GM23338 (cell line): ENCODE data around the gene BATF3. TPM values are rescaled to one million over a fixed set of nuclear protein-coding genes. Genes with fewer than 3 reads are reported as not detected.

Experiments used
- ATAC-seq: fragments of 200-7000 bp; cut with Tn5 transposase; 3 replicates; pipeline ENCODE4 v1.9.1; 2020
- DNase-seq: peaks from one replicate; pipeline ENCODE4 v3.0.0-alpha.2; 2015; ENCODE audit warnings: low spot score
- H2AFZ ChIP-seq: fragments of 200-600 bp; sonication (generic); 2 replicates; pipeline ENCODE4 v1.8.0; 2016; ENCODE audit warnings: antibody characterized with exemption, mild to moderate bottlenecking, moderate library complexity
- H3F3A ChIP-seq: fragments of 200-600 bp; sonication (generic); replicated peaks from 2 replicates; pipeline ENCODE4 v1.8.0; 2017; ENCODE audit warnings: antibody characterized with exemption, mixed run types, low read depth
- H3K27ac ChIP-seq: fragments of 200-600 bp; sonication (generic); 2 replicates; pipeline ENCODE4 v1.6.1; 2016; ENCODE audit warnings: low read depth
- H3K27me3 ChIP-seq: fragments of 200-600 bp; sonication (generic); 2 replicates; pipeline ENCODE4 v1.8.0; 2016; ENCODE audit warnings: mild to moderate bottlenecking, mixed run types, moderate library complexity; ENCODE audit not compliant: insufficient read depth
- H3K36me3 ChIP-seq: fragments of 200-600 bp; sonication (generic); 2 replicates; pipeline ENCODE4 v1.8.0; 2016; ENCODE audit warnings: mild to moderate bottlenecking; ENCODE audit not compliant: insufficient read depth
- H3K4me1 ChIP-seq: fragments of 200-600 bp; sonication (generic); 2 replicates; pipeline ENCODE4 v1.8.0; 2016; ENCODE audit warnings: mild to moderate bottlenecking, moderate library complexity; ENCODE audit not compliant: insufficient read depth
- H3K4me2 ChIP-seq: fragments of 200-600 bp; sonication (generic); 2 replicates; pipeline ENCODE4 v1.7.1; 2017; ENCODE audit warnings: mixed run types
- H3K4me3 ChIP-seq: fragments of 200-600 bp; sonication (generic); 2 replicates; pipeline ENCODE4 v1.6.1; 2016; ENCODE audit warnings: mixed run types
- H3K79me2 ChIP-seq: fragments of 200-600 bp; sonication (generic); replicated peaks from 2 replicates; pipeline ENCODE4 v1.8.0; 2017; ENCODE audit warnings: mild to moderate bottlenecking; ENCODE audit not compliant: insufficient read depth
- H3K9me2 ChIP-seq: fragments of 200-600 bp; sonication (generic); 2 replicates; pipeline ENCODE4 v1.8.0; 2017; ENCODE audit not compliant: insufficient read depth
- H4K20me1 ChIP-seq: fragments of 200-600 bp; sonication (generic); replicated peaks from 2 replicates; pipeline ENCODE4 v1.8.0; 2017; ENCODE audit warnings: mild to moderate bottlenecking; ENCODE audit not compliant: insufficient read depth
- H3K27ac Mint-ChIP-seq: 2 replicates; pipeline ENCODE4 v1.8.0; 2020; ENCODE audit warnings: inconsistent platforms, mild to moderate bottlenecking, moderate library complexity, mixed read lengths
- H3K27me3 Mint-ChIP-seq: 3 replicates; pipeline ENCODE4 v1.8.0; 2022; ENCODE audit warnings: low read depth, mild to moderate bottlenecking, moderate library complexity, mixed read lengths, inconsistent platforms; ENCODE audit not compliant: insufficient read depth, poor library complexity
- H3K36me3 Mint-ChIP-seq: 3 replicates; pipeline ENCODE4 v1.8.0; 2021; ENCODE audit warnings: low read depth, mild to moderate bottlenecking, inconsistent platforms, moderate library complexity, mixed read lengths
- H3K4me1 Mint-ChIP-seq: 3 replicates; pipeline ENCODE4 v1.8.0; 2020; ENCODE audit warnings: mild to moderate bottlenecking, inconsistent platforms, mixed read lengths
- H3K4me3 Mint-ChIP-seq: 3 replicates; pipeline ENCODE4 v1.8.0; 2021; ENCODE audit warnings: moderate library complexity, mild to moderate bottlenecking, inconsistent platforms, mixed read lengths
- H3K9me3 Mint-ChIP-seq: 3 replicates; pipeline ENCODE4 v1.8.0; 2020; ENCODE audit warnings: moderate library complexity, mild to moderate bottlenecking, inconsistent platforms, mixed read lengths
- CREB1 ChIP-seq: fragments of 250-450 bp; sonication (Bioruptor Pico); IDR thresholded peaks from 2 replicates; pipeline ENCODE4 v1.5.0; 2020; ENCODE audit warnings: low read depth, mild to moderate bottlenecking, moderate library complexity
- ETS1 ChIP-seq: IDR thresholded peaks from 2 replicates; pipeline ENCODE4 v1.6.1; 2016; ENCODE audit warnings: antibody characterized with exemption
- EZH2 ChIP-seq: fragments of 200-600 bp; sonication (generic); IDR thresholded peaks from one replicate; pipeline ENCODE4 v1.8.0; 2017; ENCODE audit warnings: antibody characterized with exemption, mild to moderate bottlenecking, low read depth; ENCODE audit not compliant: unreplicated experiment
- EZH2phosphoT487 ChIP-seq: fragments of 200-600 bp; sonication (generic); IDR thresholded peaks from one replicate; pipeline ENCODE4 v1.8.1; 2018; ENCODE audit warnings: antibody characterized with exemption; ENCODE audit not compliant: unreplicated experiment
- JUNB ChIP-seq: IDR thresholded peaks from one replicate; pipeline ENCODE4 v1.6.1; 2016; ENCODE audit warnings: antibody characterized with exemption; ENCODE audit not compliant: unreplicated experiment
- NANOG ChIP-seq: IDR thresholded peaks from 2 replicates; pipeline ENCODE4 v1.6.1; 2016; ENCODE audit warnings: antibody characterized with exemption, borderline replicate concordance
- POLR2AphosphoS5 ChIP-seq: IDR thresholded peaks from 2 replicates; pipeline ENCODE4 v1.6.1; 2016; ENCODE audit warnings: antibody characterized with exemption, low read depth
- REST ChIP-seq: IDR thresholded peaks from one replicate; pipeline ENCODE4 v1.6.1; 2018; ENCODE audit warnings: antibody characterized with exemption; ENCODE audit not compliant: unreplicated experiment
- STAT1 ChIP-seq: IDR thresholded peaks from one replicate; pipeline ENCODE4 v1.6.1; 2016; ENCODE audit warnings: antibody characterized with exemption; ENCODE audit not compliant: unreplicated experiment
- ZNF114 ChIP-seq: fragments of 250-450 bp; sonication (Bioruptor Pico); IDR thresholded peaks from 2 replicates; pipeline ENCODE4 v1.5.0; 2020; ENCODE audit warnings: mild to moderate bottlenecking, moderate library complexity
- ZNF331 ChIP-seq: fragments of 250-450 bp; sonication (Bioruptor Pico); IDR thresholded peaks from 2 replicates; pipeline ENCODE4 v1.5.0; 2020; ENCODE audit warnings: low read depth, mild to moderate bottlenecking, moderate library complexity
- polyA plus RNA-seq: library from polyadenylated mRNA; unstranded; fragments of >200 nt; fragmentation: Nextera tagmentation; extraction: Ambion mirVana; gene quantifications from 2 replicates; pipeline ENCODE4 v1.2.1, GENCODE V29; 2016
- total RNA-seq: library from RNA; depleted of rRNA; stranded (reverse); fragments of >200 nt; shearing (Covaris generic); gene quantifications from 2 replicates; pipeline ENCODE4 v1.2.3, GENCODE V29; 2014
- TF ChIP-seq, protein P1 (sequence below): fragments of 250-450 bp; sonication (Bioruptor Pico); IDR thresholded peaks from 2 replicates; pipeline ENCODE4 v1.5.0; 2020; ENCODE audit warnings: mild to moderate bottlenecking, moderate library complexity
- TF ChIP-seq, protein P2 (sequence below), 2 experiments: fragments of 200-600 bp in 1 of 2; sonication (generic) in 1 of 2; conservative IDR thresholded peaks; 2 replicates each; pipeline versions ENCODE4 v1.5.1 to v1.6.1; 2016 to 2017; ENCODE audit warnings: antibody characterized with exemption in 2 of 2, low read depth in 2 of 2, mild to moderate bottlenecking in 2 of 2, moderate library complexity in 1 of 2

BATF3 gene
- total and polyA plus RNA-seq, 2 experiments from 2014 or later = 3.6 to 7.8 TPM

- DNase-seq (no peak), ATAC-seq (no peak)
Observed at GRCh38 chr1:212737559-212737958, 37.9 kb upstream of the BATF3 start.

More at GRCh38 chr1:212737559-212737958, 37.9 kb upstream of the BATF3 start:
- no peaks in the 10 kb centered on the region for H3F3A ChIP-seq
- H3K36me3 ChIP-seq = no peaks in the 10 kb centered on the region
- H3K9me2 ChIP-seq = no peaks in the 10 kb centered on the region
- H3K79me2 ChIP-seq = 0 out of 2 replicates have a peak, but pooled peaks cover 9% of the 10 kb centered on the region
- H3K27ac ChIP-seq = no peak overlapping the region
- no peaks in the 10 kb centered on the region for H3K4me1 Mint-ChIP-seq
- no peaks in the 10 kb centered on the region for H3K27me3 ChIP-seq
- no peak overlapping the region for H3K4me2 ChIP-seq
- no peak overlapping the region for H3K27ac Mint-ChIP-seq
- peaks cover 16% of the 10 kb centered on the region for H3K36me3 Mint-ChIP-seq
- no peaks in the 10 kb centered on the region for H3K27me3 Mint-ChIP-seq
- H3K9me3 Mint-ChIP-seq = no peaks in the 10 kb centered on the region
- H4K20me1 ChIP-seq = peaks cover 8% of the 10 kb centered on the region
- no peak overlapping the region for H3K4me3 ChIP-seq
- H3K4me3 Mint-ChIP-seq = no peak overlapping the region
- no peak overlapping the region for H2AFZ ChIP-seq
- TF ChIP-seq ZNF331 (CRISPR knock-in tag) (no peak), CREB1 (CRISPR knock-in tag) (no peak), ZNF114 (no peak), STAT1 (no peak), JUNB (no peak), REST (no peak), EZH2 (no peak), POLR2AphosphoS5 (no peak), EZH2phosphoT487 (no peak), ETS1 (no peak), NANOG (no peak)
- TF ChIP-seq, protein P1, sequence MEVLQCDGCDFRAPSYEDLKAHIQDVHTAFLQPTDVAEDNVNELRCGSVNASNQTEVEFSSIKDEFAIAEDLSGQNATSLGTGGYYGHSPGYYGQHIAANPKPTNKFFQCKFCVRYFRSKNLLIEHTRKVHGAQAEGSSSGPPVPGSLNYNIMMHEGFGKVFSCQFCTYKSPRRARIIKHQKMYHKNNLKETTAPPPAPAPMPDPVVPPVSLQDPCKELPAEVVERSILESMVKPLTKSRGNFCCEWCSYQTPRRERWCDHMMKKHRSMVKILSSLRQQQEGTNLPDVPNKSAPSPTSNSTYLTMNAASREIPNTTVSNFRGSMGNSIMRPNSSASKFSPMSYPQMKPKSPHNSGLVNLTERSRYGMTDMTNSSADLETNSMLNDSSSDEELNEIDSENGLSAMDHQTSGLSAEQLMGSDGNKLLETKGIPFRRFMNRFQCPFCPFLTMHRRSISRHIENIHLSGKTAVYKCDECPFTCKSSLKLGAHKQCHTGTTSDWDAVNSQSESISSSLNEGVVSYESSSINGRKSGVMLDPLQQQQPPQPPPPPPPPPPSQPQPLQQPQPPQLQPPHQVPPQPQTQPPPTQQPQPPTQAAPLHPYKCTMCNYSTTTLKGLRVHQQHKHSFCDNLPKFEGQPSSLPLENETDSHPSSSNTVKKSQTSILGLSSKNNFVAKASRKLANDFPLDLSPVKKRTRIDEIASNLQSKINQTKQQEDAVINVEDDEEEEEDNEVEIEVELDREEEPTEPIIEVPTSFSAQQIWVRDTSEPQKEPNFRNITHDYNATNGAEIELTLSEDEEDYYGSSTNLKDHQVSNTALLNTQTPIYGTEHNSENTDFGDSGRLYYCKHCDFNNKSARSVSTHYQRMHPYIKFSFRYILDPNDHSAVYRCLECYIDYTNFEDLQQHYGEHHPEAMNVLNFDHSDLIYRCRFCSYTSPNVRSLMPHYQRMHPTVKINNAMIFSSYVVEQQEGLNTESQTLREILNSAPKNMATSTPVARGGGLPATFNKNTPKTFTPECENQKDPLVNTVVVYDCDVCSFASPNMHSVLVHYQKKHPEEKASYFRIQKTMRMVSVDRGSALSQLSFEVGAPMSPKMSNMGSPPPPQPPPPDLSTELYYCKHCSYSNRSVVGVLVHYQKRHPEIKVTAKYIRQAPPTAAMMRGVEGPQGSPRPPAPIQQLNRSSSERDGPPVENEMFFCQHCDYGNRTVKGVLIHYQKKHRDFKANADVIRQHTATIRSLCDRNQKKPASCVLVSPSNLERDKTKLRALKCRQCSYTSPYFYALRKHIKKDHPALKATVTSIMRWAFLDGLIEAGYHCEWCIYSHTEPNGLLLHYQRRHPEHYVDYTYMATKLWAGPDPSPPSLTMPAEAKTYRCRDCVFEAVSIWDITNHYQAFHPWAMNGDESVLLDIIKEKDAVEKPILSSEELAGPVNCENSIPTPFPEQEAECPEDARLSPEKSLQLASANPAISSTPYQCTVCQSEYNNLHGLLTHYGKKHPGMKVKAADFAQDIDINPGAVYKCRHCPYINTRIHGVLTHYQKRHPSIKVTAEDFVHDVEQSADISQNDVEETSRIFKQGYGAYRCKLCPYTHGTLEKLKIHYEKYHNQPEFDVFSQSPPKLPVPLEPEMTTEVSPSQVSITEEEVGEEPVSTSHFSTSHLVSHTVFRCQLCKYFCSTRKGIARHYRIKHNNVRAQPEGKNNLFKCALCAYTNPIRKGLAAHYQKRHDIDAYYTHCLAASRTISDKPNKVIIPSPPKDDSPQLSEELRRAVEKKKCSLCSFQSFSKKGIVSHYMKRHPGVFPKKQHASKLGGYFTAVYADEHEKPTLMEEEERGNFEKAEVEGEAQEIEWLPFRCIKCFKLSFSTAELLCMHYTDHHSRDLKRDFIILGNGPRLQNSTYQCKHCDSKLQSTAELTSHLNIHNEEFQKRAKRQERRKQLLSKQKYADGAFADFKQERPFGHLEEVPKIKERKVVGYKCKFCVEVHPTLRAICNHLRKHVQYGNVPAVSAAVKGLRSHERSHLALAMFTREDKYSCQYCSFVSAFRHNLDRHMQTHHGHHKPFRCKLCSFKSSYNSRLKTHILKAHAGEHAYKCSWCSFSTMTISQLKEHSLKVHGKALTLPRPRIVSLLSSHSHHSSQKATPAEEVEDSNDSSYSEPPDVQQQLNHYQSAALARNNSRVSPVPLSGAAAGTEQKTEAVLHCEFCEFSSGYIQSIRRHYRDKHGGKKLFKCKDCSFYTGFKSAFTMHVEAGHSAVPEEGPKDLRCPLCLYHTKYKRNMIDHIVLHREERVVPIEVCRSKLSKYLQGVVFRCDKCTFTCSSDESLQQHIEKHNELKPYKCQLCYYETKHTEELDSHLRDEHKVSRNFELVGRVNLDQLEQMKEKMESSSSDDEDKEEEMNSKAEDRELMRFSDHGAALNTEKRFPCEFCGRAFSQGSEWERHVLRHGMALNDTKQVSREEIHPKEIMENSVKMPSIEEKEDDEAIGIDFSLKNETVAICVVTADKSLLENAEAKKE (CRISPR knock-in tag) = no peak
- TF ChIP-seq, protein P2, sequence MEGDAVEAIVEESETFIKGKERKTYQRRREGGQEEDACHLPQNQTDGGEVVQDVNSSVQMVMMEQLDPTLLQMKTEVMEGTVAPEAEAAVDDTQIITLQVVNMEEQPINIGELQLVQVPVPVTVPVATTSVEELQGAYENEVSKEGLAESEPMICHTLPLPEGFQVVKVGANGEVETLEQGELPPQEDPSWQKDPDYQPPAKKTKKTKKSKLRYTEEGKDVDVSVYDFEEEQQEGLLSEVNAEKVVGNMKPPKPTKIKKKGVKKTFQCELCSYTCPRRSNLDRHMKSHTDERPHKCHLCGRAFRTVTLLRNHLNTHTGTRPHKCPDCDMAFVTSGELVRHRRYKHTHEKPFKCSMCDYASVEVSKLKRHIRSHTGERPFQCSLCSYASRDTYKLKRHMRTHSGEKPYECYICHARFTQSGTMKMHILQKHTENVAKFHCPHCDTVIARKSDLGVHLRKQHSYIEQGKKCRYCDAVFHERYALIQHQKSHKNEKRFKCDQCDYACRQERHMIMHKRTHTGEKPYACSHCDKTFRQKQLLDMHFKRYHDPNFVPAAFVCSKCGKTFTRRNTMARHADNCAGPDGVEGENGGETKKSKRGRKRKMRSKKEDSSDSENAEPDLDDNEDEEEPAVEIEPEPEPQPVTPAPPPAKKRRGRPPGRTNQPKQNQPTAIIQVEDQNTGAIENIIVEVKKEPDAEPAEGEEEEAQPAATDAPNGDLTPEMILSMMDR (conservative IDR thresholded peaks at IDR 0.05; ENCODE audit: low read depth in 2 of 2) = no peak
- H3K4me1 ChIP-seq = no peaks in the 10 kb centered on the region
